DMS53 treated with DMSO at 0.1 percent for 48 hours (cell line): ENCODE data around the gene KIF26B.

Experiments
- DNase-seq: peaks from one replicate; lab custom pipeline; 2025; ENCODE audit not compliant: unreplicated experiment; lab: John Stamatoyannopoulos, UW

KIF26B gene

DNA sequence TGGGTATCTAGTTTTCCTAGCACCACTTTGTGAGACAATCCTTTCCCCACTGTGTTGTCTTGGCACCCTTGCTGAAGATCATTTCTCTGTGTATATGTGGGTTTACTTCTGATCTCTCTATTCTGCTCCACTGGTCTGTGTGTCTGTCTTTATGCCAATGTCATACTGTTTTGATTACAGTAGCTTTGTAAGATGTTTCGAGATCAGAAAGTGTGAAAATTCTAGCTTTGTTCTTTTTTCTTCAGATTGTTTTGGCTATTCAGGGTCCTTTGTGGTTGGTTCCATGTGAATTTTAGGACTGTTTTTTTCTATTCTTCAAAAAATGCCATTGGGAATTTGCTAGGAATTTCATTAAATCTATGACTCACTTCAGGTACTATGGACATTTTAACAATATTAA lies 116.2 kb downstream of the KIF26B start:
- no peak for DNase-seq

DNA sequence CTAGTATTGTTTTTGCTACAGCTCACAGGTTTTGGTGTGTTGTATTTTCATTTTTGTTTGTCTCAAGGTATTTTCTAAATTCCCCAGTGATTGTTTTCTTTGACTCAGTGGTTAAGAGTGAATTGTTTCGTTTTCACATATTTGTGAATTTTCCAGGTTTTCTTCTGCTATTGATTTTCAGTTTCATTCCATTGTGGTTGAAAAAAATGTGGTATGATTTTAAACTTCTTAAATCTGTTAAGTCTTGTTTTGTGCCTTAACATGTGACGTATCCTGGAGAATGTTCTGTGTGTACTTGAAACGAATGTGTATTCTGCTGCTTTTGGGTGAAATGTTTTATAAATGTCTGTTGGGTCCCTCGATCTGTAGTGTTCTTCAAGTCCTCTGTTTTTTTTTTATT lies 117.9 kb downstream of the KIF26B start:
- no peak for DNase-seq

DNA sequence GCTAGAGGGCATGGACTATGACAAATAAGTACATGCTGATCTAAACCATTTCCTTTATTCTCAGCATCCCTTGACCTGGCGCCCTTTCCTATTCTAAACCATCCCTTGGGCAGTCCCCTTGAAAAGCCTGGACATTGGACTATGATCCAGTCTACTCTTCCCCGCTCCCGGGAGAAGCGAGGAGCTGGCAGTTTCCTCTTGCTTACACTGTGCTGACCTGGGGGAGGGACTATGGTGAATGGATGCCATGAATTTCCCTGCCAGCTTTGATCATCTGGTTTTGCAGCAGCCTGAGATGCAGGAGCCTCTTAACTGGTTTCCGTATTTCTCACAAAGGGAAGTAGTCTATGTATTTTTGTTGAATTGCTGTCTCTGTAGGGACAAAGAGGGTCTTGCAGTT lies 121.7 kb downstream of the KIF26B start:
- DNase-seq, result no peak

DNA sequence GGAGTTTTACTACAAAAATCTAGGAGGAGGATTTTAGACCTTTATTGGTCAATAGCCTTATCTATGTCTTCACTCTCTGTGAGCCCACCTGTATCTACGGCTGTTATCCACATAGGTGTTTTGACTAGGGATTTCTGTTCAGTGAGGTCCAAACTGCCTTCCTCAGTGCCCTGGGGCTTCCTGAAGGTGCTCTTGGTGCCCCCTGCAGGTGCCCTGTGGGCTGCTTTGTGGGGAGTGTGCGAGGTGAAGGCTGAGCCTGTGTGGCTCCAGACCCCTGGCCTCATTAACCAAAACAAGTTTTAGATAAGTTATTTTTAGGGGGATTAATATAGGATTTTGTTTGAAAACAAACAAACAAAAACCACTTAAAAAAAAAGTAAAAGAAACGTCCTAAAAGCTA lies 122.5 kb downstream of the KIF26B start:
- peak; percentile 16 for DNase-seq

DNA sequence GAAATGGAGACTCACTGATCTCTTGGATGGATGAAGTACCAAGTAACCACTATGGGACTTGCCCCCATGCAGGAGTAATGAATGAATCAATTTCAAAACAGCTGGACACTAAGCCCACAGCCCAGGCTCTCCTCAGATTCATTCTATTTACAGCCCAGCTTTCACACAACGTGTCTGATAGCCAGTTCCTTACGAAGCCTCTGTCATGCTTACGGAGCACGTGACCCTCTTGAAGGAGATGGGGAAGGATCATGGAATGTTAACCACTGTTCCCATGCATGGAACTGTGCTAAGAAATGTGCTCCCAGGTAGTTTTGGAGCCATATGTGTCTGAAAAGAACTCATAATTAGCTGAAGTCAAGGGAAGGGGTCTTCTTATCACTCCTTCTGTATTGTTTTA lies 124.1 kb downstream of the KIF26B start:
- DNase-seq, result no peak

DNA sequence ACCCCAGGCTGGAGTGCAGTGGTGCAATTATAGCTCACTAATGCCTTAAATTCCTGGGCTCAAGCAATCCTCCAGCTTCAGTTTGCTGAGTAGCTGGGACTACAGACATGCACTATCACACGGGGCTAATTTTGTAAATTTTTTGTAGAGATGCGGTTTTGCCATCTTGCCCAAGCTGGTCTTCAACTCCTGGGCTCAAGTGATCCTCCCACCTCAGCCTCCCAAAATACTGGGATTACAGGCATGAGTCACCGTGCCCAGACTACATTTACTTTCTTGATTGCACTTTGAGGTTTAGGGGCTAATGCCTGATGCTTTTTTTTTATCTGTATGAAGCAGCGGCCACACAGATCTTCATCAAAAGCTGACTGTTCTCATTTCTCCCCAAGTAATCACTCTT lies 124.6 kb downstream of the KIF26B start:
- DNase-seq, result no peak

DNA sequence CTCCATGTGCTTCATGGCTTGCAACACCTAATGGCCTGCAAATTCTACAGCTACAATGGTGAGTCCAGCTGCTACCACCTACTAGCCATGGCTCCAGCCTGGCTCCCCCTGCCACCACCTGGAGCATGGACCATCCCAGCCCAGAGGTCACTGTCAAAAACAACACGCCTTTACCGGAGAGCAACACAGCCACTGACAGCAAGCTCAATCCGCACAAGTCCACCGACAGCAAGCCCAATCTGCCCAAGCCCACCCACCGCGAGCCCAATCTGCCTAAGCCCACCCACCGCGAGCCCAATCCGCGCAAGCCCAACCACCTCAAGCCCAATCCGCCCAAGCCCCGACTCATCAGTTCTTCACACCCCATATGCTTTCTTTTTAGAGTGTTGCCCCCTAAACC lies 128.2 kb downstream of the KIF26B start:
- no peak for DNase-seq

DNA sequence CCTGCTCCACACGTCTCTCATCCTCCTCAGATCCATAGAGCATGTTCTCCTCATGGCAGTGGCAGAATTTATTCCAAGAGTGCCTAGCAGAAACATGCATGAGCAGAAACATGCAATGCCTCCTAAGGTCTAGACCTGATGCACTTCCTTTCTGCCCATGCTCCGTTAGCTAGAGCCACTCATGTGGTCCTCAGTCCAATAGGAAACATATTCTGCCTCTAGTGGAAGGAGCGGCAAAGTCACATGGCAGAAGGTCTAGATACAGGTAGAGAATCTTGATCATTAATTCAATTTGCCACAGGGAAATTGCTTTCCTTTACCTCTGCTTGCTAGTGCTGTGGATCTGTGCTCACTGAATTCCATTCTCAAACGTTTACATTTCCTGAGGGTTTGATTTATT lies 130.4 kb downstream of the KIF26B start:
- DNase-seq, result no peak

DNA sequence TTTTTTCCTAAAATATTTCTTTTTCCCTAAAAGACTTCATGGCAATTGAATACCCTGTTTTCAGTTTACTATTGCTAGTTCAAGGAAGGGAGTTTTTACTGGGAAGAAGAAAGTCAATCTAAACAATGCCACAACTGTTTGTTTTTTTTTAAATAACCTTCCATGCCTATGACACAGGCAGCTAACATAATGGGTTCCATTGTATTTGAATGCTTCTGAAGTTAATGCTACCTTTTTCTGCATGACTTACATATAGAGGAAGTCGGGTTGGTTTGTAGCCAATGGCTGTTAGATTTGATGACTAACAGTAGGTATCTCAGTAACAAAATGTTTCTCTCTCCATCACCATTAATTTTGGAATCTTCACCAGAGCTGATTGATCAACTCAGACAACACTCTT lies 134.0 kb downstream of the KIF26B start:
- no peak for DNase-seq

DNA sequence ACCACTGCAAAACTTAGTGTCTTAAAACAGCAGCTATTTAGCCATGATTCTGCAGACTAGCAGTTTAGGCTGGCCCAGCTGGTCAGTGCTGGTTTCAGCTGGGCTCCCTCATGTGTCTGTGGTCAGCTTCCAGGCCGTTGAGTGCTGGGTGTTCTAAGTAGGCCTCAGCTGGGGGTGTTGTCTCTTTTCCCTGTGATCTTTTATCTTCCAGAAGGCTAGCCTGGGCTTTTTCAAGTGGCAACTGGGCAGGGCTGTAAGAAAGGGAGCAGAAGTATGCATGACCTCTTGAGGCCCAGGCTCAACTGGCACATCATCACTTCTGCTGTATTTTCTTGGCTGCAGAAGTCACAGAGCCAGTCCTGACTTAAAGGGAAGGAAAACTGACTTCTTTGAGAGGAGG lies 136.1 kb downstream of the KIF26B start:
- no peak for DNase-seq

DNA sequence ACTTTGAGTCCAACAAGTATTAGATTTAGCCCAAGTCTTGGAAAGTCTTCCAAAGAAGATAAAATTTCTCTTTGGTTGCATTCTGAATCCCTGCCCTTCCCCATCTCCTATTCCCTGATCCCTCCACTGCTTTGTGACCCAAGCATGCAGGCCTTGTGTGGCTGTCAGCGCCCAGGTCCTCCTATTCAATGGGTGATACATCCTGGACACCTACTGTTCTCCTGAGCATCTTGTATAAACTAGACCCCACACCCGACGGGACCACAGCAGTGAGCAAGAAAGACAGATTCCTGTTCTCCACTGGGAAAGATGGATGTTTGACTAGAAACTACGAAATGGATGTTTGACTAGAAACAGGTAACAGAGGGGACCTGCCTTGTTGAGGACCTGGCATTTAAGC lies 136.6 kb downstream of the KIF26B start:
- DNase-seq, result no peak

DNA sequence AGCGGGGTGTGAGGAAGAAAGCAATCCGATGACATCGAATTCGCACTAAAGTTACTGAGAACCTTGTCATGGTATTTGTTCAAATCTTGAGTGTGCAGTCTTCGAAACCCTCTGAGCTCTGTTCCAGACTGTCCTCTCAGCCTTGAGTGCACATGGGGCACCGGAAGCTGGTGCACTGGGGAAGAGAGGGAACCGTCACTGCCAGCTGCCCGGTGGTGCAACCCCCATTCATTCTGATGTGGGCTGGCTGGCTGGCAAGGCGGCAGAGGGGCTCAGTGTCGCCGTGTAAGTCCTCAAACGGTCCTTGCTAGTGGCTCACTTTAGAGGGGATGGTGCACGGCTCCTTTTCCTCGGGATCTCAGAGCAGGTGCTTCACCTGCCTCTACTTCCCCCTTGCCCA lies 137.4 kb downstream of the KIF26B start:
- DNase-seq, result no peak

DNA sequence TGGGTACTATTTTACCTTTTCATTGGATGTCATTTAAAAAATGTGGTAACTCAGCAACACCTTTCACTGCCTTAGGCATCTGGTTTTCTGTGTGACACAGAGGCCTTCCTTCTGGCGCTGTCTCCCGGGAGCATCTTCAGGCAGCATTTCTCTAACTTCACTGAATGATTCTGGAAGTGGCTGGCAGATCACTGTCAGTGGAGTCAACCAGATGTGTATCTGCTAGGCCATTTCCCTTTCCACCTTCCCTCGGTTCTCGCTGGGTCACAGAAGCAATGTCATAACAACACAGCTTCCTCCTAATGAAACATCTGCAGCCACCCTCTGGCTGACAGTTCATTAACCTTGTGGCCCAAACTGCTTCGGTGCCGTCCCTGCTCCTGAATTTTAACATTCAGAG lies 137.8 kb downstream of the KIF26B start:
- no peak for DNase-seq

DNA sequence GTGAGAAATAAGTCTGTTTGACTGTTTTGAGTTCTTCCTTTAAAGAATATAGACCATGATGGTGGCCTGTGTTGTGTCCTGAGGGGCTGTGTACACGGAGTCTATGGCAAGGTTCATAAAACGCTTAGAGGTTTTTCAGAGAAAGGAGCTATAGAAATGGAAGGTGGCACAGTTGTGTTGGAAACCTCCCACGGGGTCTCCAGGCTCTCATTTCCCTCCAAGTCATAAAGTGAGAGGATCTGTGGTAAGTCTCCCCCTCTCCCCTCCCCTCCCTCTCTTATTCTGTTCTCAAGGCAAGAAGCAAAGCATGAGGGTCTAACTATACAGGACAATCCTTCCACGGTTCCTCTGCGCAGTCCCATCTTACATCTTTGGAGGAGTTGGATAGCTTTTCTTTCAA lies 139.2 kb downstream of the KIF26B start:
- no peak for DNase-seq

DNA sequence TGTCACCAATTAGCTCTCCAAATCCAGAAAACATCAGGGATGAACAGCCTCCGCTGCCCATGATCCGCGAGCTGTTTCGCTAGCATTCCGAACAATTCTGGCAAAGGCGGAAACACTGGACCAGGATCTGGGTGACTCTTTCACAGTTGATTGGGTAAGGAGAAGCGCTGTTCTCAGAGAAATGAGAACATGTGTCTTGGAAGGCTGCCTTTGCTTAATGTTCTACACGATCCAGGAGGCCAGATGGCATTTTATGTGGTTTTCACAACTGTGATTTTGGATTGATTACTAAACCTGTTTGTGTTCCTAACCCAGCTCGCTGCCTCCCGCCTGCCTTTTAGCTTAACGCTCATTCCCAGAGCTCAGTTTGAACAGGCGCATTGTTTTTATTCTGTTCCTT lies 144.0 kb downstream of the KIF26B start:
- no peak for DNase-seq

DNA sequence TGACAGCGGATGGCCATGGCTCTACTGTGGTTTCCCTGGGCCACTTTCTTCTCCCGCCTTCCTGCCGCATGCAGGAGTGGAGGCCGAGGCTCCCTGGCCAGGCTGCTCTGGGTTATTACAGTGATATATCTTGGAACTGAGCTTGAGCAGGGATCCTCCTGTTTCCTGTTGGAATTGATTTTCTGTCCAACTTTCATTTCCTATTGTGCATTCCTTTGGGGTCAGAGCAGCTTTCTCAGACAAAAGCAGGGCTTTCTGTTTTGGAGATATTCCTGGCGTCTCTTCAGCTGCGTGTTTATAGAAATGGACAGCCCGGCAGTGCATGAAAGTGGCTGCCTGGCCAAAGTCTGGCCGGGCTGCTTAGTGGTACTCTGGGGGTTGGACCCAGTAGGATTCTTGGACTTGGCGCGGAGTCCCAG lies 146.4 kb downstream of the KIF26B start:
- no peak for DNase-seq

DNA sequence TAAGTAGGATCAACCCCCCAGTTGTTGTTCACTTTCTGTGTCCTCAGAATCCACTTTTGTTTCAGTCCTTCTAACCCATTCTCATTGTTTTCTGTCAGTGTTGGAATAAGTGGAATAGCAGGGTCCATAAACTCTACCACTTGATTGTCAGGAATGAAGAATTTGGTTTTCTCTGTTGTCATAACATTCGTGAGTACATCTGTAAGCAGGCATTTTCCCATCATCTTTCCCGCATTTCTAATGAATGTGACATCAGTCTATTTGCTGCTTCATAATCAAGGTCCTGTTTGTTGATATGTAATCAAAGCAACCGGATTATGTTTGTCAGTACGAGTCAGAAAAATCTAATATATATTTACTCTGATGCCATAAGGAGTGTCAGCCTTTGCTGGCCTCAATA lies 147.1 kb downstream of the KIF26B start:
- DNase-seq, result no peak

DNA sequence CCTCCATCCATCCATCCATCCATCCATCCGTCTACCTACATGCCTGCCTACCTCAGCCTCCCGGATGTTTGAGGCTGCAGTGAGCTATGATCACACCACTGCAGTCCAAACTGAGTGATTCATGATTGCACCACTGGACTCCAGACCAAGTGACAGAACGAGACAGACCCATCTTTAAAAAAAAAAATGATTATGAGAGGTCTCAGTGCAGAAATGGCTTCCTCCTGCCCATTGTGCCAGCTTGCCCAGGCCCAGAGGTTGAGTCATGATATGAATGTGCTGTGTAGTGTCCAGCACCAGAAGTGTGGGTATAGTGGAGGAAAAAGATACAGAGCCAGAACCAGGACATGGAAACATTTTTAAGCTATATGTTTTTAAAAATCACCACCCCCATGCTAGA lies 149.9 kb downstream of the KIF26B start:
- DNase-seq, result no peak

DNA sequence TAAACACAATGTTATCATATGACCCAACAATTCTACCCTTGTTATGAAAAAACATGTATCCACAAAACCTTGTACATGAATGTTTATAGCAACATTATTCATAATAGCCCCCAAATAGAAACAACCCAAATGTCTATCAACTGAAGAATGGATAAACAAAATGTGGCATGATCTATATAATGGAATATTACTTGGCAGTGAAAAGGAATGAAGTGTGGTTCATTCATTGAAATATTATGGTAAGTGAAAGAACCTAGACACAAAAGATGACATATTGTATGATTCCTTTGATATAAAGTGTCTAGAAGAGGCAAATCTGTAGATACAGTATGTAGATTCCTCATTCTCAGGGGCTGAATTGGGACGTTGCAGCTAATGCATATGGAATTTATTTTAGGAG lies 151.2 kb downstream of the KIF26B start:
- no peak for DNase-seq

DNA sequence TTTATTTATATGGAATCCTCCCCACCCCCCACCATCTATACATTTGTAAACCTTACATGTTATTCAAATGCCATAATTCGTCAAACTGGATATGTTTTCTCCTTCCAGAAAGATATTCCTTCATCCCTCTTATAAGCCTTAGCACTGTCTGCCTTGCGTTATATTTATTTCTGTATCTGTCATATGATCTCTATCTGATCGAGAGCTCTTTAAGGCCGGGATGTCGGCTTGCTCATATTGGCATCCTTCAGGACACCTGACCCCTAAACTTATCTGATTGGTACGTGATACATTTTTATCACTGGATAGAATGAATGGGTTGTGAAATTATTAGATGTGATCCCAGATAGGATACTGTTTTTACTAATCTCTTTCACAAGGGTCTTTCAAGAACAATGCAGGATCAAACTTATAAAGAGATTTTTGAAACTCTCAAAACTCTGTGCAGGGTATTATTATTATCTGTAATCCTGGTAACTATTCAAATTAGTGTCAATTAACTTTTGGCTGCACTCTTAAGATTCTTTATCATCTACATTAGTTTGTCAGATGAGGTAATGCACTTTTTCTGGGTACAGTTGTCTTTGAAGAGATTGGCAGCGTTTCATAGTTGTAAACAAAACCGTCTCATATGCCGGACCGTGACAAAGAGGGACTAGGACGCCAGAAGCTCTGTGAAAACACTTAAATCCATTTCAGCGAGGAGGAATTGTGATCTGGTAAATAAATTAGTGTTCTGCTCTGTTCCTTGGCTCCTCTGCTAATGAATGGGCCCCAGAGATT lies 152.0 kb downstream of the KIF26B start:
- DNase-seq, result no peak

DNA sequence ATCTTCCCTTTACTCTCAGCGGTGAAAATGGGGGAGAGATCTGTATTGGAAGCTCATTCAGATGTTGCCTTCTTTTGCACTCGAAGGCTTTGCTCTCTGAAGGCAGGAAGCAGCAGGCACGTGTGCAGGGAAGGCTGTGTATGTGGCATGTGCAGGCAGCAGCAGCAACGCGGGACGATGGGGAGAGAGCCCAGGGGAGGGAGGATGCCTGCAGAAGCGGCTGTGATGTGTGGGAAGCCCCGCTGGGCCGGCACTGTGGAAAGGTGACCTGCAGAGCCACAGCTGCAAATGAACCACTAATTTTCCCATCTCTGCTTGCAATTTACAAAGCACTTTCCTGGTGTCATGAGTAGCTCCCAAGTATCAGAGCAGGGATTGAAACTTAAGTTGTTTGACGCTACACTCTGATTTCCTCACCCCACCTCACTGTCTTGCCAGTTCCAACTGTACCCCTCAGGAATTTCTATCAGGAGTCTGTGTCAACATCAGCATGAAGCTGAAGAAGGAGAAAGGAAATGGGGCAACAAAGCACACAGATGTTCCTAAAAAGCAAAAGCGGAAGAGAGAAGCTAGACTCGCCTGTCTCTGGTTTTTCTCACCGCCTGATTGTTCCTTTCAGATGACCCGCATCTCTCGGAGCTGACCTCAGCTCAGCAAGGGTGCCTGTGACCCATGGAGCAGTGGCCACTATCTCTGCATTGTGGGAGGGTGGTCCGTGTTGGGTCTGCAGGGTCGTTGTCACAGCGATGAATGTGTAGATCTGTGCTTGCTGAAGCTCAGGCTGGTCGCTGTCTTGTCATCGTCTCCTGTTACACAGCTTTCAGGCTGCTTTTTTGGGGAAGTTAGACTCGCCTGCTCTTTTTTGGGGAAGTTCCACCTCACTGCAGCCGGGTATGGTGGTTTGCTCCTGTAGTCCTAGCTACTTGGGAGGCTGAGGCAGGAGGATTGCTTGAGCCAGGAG lies 156.1 kb downstream of the KIF26B start:
- no peak for DNase-seq

DNA sequence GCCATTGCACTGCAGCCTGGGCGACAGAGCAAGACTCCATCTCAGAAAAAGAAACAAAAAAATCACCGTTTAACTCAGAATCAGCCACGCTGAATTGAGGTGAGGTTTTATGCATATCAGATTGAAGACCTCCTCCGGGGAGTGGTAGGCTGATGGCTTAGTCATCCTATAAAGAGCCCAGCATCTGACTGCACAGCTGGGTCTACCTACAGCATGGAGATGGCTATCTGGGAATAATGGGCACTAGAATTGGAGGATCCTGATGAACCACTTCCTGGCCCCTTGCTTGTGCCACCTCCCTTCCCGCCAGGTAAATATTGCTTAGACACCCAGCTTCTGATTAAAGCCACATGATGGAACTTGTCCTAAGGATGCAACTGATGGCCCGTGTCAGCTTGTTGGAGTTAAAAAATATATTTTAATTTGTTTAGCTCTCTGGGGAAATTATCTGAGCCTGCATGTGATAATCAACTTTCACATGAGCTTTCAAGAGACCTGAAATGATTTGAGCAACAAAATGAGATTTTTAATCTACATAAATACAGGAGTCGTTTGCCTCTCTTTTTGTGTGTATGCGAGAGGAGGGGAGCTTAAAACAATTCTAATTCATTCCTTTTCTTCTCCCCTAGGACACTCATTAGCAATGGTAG lies 157.2 kb downstream of the KIF26B start:
- DNase-seq, result no peak
